Testis (tissue), 3 donors: Measurements from ENCODE around the gene TTC7B. TPM values are rescaled to one million over a fixed set of nuclear protein-coding genes. Genes with fewer than 3 reads are reported as not detected.

ENCODE experiments used
- DNase-seq: peaks from one replicate; pipeline ENCODE4 v3.0.0-alpha.2; 2019
- H3K27ac ChIP-seq, 2 donors: fragments of 200-600 bp; sonication (generic); one replicate each; pipeline ENCODE4 v1.5.1; 2019
- H3K27me3 ChIP-seq: fragments of 200-600 bp; sonication (generic); one replicate; pipeline ENCODE4 v1.5.1; 2019
- H3K36me3 ChIP-seq: fragments of 200-600 bp; sonication (generic); one replicate; pipeline ENCODE4 v1.5.1; 2017; ENCODE audit warnings: low read depth; ENCODE audit errors: missing control alignments
- H3K4me1 ChIP-seq: fragments of 200-600 bp; sonication (generic); one replicate; pipeline ENCODE4 v1.5.1; 2019
- H3K4me3 ChIP-seq, 2 donors: fragments of 200-600 bp; sonication (generic); one replicate each; pipeline ENCODE4 v1.5.1; 2017 to 2019
- H3K9me3 ChIP-seq: fragments of 200-600 bp; sonication (generic); one replicate; pipeline ENCODE4 v1.5.1; 2017
- CTCF ChIP-seq, 3 experiments: fragments of 450-650 bp in 2 of 3; fragments of 200-600 bp in 1 of 3; sonication (generic) in 1 of 3; IDR thresholded peaks; one replicate each; pipeline ENCODE4 v1.5.1; 2016 to 2019; ENCODE audit warnings: antibody characterized with exemption in 3 of 3, mild to moderate bottlenecking in 2 of 3, moderate library complexity in 1 of 3
- POLR2A ChIP-seq: fragments of 450-650 bp; IDR thresholded peaks from one replicate; pipeline ENCODE4 v1.6.1; 2017; ENCODE audit warnings: antibody characterized with exemption, mild to moderate bottlenecking, moderate library complexity
- WGBS, 2 donors: methylation state at CpG; one replicate each; pipeline ENCODE4 v1.1.5; 2018; 5-methylcytosine and 5-hydroxymethylcytosine counted together
- intact Hi-C: fragments of 100-400 bp; cut with DNase I; formaldehyde crosslinking; loops from one replicate; pipeline ENCODE4 v1.15.1; 2023; ENCODE audit warnings: low total_unique reads
- polyA plus RNA-seq: library from polyadenylated mRNA; stranded (reverse); fragments of 350-450 nt; fragmentation: Illumina TruSeq; extraction: RNeasy Lipid Tissue Mini Kit (QIAGEN cat#74804); gene quantifications from one replicate; pipeline ENCODE4 v1.2.3, GENCODE V29; 2014; ENCODE audit warnings: low read depth, low replicate concordance; ENCODE audit not compliant: insufficient read depth
- total RNA-seq, 2 donors: library from RNA; depleted of rRNA; stranded (reverse); fragments of >200 nt; gene quantifications; one replicate each; pipeline ENCODE4 v1.2.3, GENCODE V29; 2016

The TTC7B gene
- total and polyA plus RNA-seq, 3 donors from 2014 or later: 11.3 to 17.0 (median 12.1) TPM

GRCh38 chr14:90616881-90617280, 199.3 kb downstream of the TTC7B start:
- TF ChIP-seq CTCF (IDR thresholded peaks at IDR 0.05) (no peak), POLR2A (no peak)
- WGBS, 2 donors: 63 to 69% methylated on average over 7 of the region's 7 CpGs
- no peak for DNase-seq
- Histone ChIP-seq H3K27me3 (no peaks in the 10 kb centered on the region), H3K4me3 (no peak overlapping the region), H3K27ac (no peak overlapping the region), H3K36me3 (no peaks in the 10 kb centered on the region), H3K4me1 (no peaks in the 10 kb centered on the region), H3K9me3 (no peaks in the 10 kb centered on the region)
- intact Hi-C loops: no loop called here

- no peaks in the 10 kb centered on the region for H3K36me3 ChIP-seq
- no peak overlapping the region for H3K4me3 ChIP-seq
- no peaks in the 10 kb centered on the region for H3K27me3 ChIP-seq
- H3K27ac ChIP-seq: no peak overlapping the region
- no peaks in the 10 kb centered on the region for H3K9me3 ChIP-seq
- intact Hi-C loops: no loop called here
- 87 to 97% methylated on average over 10 of the region's 10 CpGs for WGBS, 2 donors
- no peaks in the 10 kb centered on the region for H3K4me1 ChIP-seq
- TF ChIP-seq POLR2A: no peak
- no peak for DNase-seq
Observed at GRCh38 chr14:90616313-90616712, 199.9 kb downstream of the TTC7B start.

GRCh38 chr14:90615517-90616060, 200.6 kb downstream of the TTC7B start:
- intact Hi-C loops: no loop called here
- no peak for TF ChIP-seq POLR2A
- TF ChIP-seq CTCF (IDR thresholded peaks at IDR 0.05): no peak
- H3K27ac ChIP-seq: no peak overlapping the region
- 60 to 62% methylated on average over 9 of the region's 9 CpGs for WGBS, 2 donors
- DNase-seq: no peak
- no peak overlapping the region for H3K4me3 ChIP-seq
- no peaks in the 10 kb centered on the region for H3K4me1 ChIP-seq
- H3K9me3 ChIP-seq: no peaks in the 10 kb centered on the region
- no peaks in the 10 kb centered on the region for H3K36me3 ChIP-seq
- H3K27me3 ChIP-seq: no peaks in the 10 kb centered on the region

- no peaks in the 10 kb centered on the region for H3K36me3 ChIP-seq
- H3K27ac ChIP-seq: no peak overlapping the region
- H3K4me1 ChIP-seq: no peaks in the 10 kb centered on the region
- no peaks in the 10 kb centered on the region for H3K27me3 ChIP-seq
- H3K4me3 ChIP-seq: no peak overlapping the region
- intact Hi-C loops: no loop called here
- DNase-seq: no peak
- 79 to 86% methylated on average over 10 of the region's 10 CpGs for WGBS, 2 donors
- TF ChIP-seq POLR2A: no peak
- TF ChIP-seq CTCF (IDR thresholded peaks at IDR 0.05): no peak
- H3K9me3 ChIP-seq: no peaks in the 10 kb centered on the region
Observed at GRCh38 chr14:90614696-90615516, 201.3 kb downstream of the TTC7B start.

- DNase-seq: no peak
- Histone ChIP-seq H3K9me3 (no peaks in the 10 kb centered on the region), H3K36me3 (no peaks in the 10 kb centered on the region), H3K27ac (no peak overlapping the region), H3K27me3 (no peaks in the 10 kb centered on the region), H3K4me1 (no peaks in the 10 kb centered on the region), H3K4me3 (no peak overlapping the region)
- 89 to 90% methylated on average over 4 of the region's 4 CpGs for WGBS, 2 donors
- intact Hi-C loops: no loop called here
- TF ChIP-seq CTCF (IDR thresholded peaks at IDR 0.05): no peak
- TF ChIP-seq POLR2A: no peak
Observed at GRCh38 chr14:90613997-90614396, 202.2 kb downstream of the TTC7B start.
